Esophagus mucosa (tissue), 1 donor: Measurements from ENCODE around the gene IL12A. TPM values are rescaled to one million over a fixed set of nuclear protein-coding genes. Genes with fewer than 3 reads are reported as not detected.

Experiments used
- ATAC-seq: fragments of 200-7000 bp; cut with Tn5 transposase; one replicate; pipeline ENCODE4 v1.9.1; 2020
- total RNA-seq: library from RNA; stranded (reverse); gene quantifications from one replicate; pipeline ENCODE4 v1.2.4, GENCODE V29; 2023
- donor health status: DM: yes; HTN: yes; CAD: no.

The IL12A gene
- total RNA-seq: 0.80 TPM

GRCh38 chr3:159988617-159989271 lies at the start of gene IL12A:
IL12A (plus strand) TSS chr3:159988835.
- ATAC-seq: peak; percentile 88

GRCh38 chr3:159941038-159942000 lies 47.3 kb upstream of the IL12A start:
- ATAC-seq: no peak

- no peak for ATAC-seq
These were observed 43.9 kb upstream of the IL12A start for GRCh38 chr3:159944781-159945180.

DNA sequence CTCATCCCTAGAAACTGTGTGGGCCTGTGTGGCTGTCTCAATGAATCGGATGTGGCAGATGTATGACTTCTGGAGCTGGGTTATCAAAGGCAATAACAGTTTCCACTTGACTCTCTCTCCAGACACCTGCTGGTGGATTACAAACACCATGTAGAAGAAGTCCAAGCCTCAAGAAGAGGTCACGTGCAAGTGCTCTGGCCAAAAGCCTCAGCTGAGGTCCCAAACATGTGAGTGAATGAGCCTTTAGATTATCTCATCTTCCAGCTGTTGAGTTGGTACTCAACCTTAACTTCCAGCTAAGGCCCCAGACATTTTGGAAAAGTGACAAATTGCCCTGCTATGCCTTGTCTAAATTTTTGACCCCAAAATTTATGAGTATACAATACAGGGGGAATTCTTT lies 42.7 kb upstream of the IL12A start:
- ATAC-seq: no peak

GRCh38 chr3:159947220-159947619 lies 41.4 kb upstream of the IL12A start:
- no peak for ATAC-seq

GRCh38 chr3:159948429-159949144 lies 40.0 kb upstream of the IL12A start:
- ATAC-seq: no peak

DNA sequence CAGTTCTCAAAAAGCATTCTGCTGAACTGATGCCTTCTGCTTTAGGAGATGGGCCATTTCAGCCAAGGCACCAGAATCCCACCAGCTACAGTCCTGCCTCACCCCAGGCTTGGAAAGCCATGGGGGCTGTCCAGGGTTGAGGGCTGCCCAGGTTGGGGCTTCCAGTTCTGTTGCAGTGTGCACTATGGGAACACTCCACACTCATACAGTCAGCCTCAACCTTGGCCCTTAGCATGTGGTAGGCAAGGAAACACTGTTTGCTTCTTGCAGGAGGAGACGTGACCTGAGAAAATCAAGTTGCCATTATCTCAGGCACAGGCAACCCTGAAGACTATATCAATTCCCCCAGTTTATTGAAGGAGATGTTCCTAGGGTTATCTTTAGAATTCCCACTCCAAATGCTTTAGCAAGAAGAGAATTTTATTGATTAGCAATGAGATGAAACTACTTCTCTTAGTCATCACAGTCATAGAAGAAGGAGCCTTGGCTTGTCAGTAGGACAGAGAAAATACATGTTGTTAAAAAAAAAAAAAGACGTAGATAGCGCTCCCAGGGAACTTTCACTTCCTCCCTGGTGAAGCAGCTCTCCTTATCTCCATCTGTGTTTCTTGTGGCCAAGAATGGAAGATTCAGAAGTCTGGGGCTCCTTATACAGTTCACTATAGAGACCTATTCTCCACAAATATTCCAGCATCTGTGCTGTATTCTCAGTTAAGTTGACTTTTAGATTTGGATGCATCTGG lies 38.3 kb upstream of the IL12A start:
- ATAC-seq: no peak

DNA sequence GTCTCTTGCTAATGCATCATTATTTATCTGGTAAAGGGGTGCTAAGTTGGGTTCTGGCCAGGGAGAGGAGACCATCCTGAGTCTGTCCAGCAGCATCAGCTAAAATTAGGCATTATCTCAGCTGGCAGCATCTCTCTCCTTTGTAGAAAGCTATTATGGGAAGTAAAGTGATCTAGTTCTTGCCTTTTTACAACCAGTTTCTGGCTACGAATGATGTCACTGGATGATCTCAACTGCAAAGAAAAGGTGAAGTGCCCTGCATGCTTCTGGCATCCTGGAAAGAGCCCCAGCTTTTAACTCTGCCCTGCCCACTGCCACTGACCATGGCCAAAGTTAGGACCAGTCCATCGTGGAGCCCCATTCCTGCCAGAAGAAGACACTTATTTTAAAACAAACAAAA lies 37.1 kb upstream of the IL12A start:
- ATAC-seq: no peak

DNA sequence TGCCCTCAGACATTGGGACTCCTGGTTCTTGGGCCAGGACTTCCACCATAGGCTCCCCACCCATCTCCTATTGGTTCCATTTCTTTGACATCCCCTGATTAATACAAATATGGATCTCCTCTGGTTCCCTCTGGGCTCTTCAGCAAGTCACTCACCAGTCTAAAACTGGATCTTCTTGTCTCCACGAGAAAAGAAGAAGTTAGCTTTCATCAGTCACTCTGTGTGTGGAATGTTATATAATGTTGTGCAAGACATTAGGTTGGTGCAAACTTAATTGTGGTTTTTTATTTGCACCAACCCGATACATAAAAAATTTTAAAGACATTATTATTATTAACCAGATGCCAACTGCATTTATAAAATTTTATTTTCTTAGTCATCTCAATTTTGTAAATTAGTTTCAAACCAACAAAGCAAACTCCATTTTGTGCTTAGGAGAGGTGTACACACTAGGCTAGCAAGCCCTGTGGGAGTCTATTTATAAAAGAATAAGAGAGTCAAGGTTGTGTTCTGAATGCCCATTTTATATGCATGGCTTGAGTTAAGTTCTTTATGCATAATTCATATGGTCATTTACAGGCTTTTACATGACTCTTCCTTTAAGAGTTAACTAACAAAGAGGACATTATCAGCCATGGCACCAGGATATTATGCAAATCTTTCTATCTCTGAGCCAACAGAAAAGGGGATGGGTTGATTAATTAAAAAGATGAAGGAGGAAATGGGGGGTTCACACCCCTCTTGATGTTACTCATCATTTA lies 35.1 kb upstream of the IL12A start:
- no peak for ATAC-seq

GRCh38 chr3:159960188-159961148 lies 28.2 kb upstream of the IL12A start:
- ATAC-seq: no peak

GRCh38 chr3:159964166-159964973 lies 24.3 kb upstream of the IL12A start:
- no peak for ATAC-seq

GRCh38 chr3:159971311-159971710 lies 17.3 kb upstream of the IL12A start:
- no peak for ATAC-seq

DNA sequence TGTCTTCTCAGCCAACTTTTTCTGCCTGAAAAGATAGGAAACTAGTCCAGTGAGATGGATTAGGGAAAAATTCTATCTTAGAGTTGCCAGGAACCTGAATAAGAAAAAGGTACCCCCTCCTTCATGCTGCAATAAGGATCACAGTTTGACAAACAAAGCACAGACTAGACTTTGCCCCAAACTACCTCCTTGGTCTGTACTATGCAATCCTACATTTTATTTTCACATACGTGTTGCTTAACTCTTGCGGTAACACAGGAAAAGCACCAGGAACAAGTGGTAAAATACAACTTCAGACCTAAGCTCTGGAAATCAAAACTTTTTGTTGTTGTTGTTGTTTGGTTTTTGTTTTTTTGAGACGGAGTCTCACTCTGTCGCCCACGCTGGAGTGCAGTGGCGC lies 11.3 kb upstream of the IL12A start:
- no peak for ATAC-seq

GRCh38 chr3:159978353-159978752 lies 10.3 kb upstream of the IL12A start:
- ATAC-seq: no peak

GRCh38 chr3:159978918-159979703 lies 9.5 kb upstream of the IL12A start:
- no peak for ATAC-seq

DNA sequence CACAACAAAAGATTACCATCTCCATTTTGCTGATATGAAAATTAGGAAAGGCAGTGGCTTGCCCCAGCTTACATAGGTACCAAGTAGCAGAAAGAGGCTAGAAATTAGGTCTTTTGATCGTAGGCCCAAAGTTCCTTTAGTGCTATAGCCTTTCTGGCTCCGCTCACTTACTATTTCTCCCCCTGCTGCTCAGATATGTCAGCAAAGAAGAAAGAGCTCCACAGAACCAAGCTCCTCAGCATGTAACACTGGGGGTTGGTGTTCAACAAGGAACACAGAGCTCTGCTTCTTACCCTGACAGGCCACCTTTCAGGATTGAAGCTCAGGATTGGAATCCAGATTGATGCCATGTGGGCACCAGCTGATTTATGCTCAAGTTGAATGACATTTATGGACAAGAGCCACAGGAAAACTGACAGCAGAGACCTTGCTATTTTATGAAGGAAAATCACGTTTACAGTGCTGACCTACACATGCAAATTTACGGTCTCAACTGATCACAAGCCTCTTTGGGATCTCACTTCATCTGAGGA lies 6.1 kb upstream of the IL12A start:
- ATAC-seq: no peak

DNA sequence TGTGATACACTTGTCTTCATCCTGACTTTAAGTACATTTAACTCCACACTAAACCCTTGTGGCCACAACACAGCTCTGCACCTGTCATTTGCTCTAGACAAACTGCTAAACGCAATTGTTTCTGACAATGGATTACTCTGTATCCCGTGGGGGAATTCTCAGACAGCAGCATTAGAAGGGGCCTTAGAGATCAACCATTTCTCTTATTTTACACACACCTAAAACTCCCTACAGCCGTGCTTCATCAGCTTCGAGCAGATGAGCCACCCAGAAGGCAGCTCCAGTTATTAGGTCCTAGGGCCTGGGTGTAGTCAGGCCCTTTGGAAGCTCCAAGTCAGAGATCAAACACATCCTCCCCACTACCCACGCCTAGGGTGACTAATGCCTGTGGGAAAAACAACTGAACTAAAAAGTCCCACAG lies 1.3 kb upstream of the IL12A start:
- no peak for ATAC-seq
